HEK293T (cell line): ENCODE results near the gene ADAM23.
A peak's percentile ranks its signal among the peaks of the same experiment; 100 is the strongest.

ENCODE experiments used
- CTCF ChIA-PET: fragments of 350-600 bp; formaldehyde crosslinking; extraction: SDS; loops from one replicate; lab custom pipeline; 2021; ENCODE audit warnings: antibody characterized with exemption, inconsistent platforms; lab: Yijun Ruan, JAX
- POLR2A ChIA-PET: fragments of 350-600 bp; formaldehyde crosslinking; extraction: SDS; loops from one replicate; lab custom pipeline; 2020; ENCODE audit warnings: antibody characterized with exemption, inconsistent platforms; lab: Yijun Ruan, JAX
- DNase-seq: peaks from one replicate; pipeline ENCODE4 v3.0.0; 2012; ENCODE audit warnings: mixed read lengths; ENCODE audit errors: extremely low spot score
- ARNT ChIP-seq: fragments of 450-650 bp; IDR thresholded peaks from 2 replicates; pipeline ENCODE4 v1.6.1; 2017; ENCODE audit warnings: mild to moderate bottlenecking
- BHLHE40 ChIP-seq: fragments of 450-650 bp; IDR thresholded peaks from 2 replicates; pipeline ENCODE4 v1.6.1; 2016; ENCODE audit warnings: mild to moderate bottlenecking, moderate library complexity, borderline replicate concordance
- CTBP1 ChIP-seq: fragments of 450-650 bp; IDR thresholded peaks from 2 replicates; pipeline ENCODE4 v1.6.1; 2016; ENCODE audit warnings: borderline replicate concordance
- ELF4 ChIP-seq: fragments of 450-650 bp; IDR thresholded peaks from 2 replicates; pipeline ENCODE4 v1.6.1; 2017; ENCODE audit warnings: antibody characterized with exemption
- FOXA1 ChIP-seq: fragments of 450-650 bp; IDR thresholded peaks from 2 replicates; pipeline ENCODE4 v1.6.1; 2016; ENCODE audit warnings: mild to moderate bottlenecking
- FOXK2 ChIP-seq: fragments of 450-650 bp; IDR thresholded peaks from 2 replicates; pipeline ENCODE4 v1.6.1; 2016; ENCODE audit warnings: mild to moderate bottlenecking
- FOXM1 ChIP-seq: fragments of 450-650 bp; IDR thresholded peaks from 2 replicates; pipeline ENCODE4 v1.6.1; 2017; ENCODE audit warnings: mild to moderate bottlenecking, borderline replicate concordance
- HDGF ChIP-seq: fragments of 450-650 bp; IDR thresholded peaks from 2 replicates; pipeline ENCODE4 v1.6.1; 2017; ENCODE audit warnings: antibody characterized with exemption, borderline replicate concordance
- L3MBTL2 ChIP-seq: fragments of 450-650 bp; conservative IDR thresholded peaks from 2 replicates; pipeline ENCODE4 v1.6.1; 2016; ENCODE audit warnings: mild to moderate bottlenecking
- LEF1 ChIP-seq: fragments of 450-650 bp; IDR thresholded peaks from 2 replicates; pipeline ENCODE4 v1.6.1; 2017; ENCODE audit warnings: mild to moderate bottlenecking, borderline replicate concordance
- NFRKB ChIP-seq: fragments of 450-650 bp; IDR thresholded peaks from 2 replicates; pipeline ENCODE4 v1.6.1; 2016; ENCODE audit warnings: mild to moderate bottlenecking, moderate library complexity
- SP1 ChIP-seq: fragments of 450-650 bp; IDR thresholded peaks from 2 replicates; pipeline ENCODE4 v1.6.1; 2017
- SUZ12 ChIP-seq: fragments of 450-650 bp; IDR thresholded peaks from 2 replicates; pipeline ENCODE4 v1.6.1; 2016; ENCODE audit warnings: mild to moderate bottlenecking
- TARDBP ChIP-seq: fragments of 450-650 bp; IDR thresholded peaks from 2 replicates; pipeline ENCODE4 v1.6.1; 2016
- ZNF384 ChIP-seq: fragments of 450-650 bp; IDR thresholded peaks from 2 replicates; pipeline ENCODE4 v1.6.1; 2016
- TF ChIP-seq, protein P1 (sequence below): fragments of 450-650 bp; IDR thresholded peaks from 2 replicates; pipeline ENCODE4 v1.6.1; 2016

Gene ADAM23

DNA sequence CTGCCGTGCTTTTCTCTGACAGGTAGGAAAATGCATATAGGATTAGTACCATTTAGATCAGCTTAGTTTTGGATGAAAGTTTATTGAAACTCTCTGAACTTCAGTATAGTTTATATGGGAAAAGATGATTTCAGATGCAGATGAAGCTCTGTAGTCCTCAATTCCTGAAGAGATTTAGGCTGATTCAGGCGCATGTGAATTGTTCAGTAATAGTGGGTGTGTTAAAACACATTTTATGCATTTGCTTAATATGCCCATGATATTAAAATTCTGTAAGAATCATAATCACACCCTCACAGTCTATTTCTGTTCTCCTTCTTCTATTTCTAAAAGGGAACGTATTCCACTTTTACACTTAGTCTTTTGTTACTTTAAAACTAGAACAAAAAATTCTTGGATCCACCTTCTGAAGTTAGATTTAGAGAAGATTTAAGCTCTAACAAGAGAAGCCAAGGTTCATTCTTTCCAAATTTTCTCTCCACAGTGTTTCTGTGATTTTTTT, 154.4 kb downstream of the ADAM23 start:
- ChIA-PET CTCF (no interaction called here), POLR2A (no interaction called here)
- no peak for DNase-seq
- TF ChIP-seq FOXA1 (no peak), ELF4 (no peak), ZNF384 (no peak), CTBP1 (no peak), BHLHE40 (no peak), NFRKB (no peak), TARDBP (no peak), HDGF (no peak), FOXK2 (no peak), LEF1 (no peak), L3MBTL2 (no peak), SUZ12 (no peak)

GRCh38 chr2:206603243-206603642, 159.9 kb downstream of the ADAM23 start:
- CTCF ChIA-PET: no interaction called here
- POLR2A ChIA-PET: no interaction called here
- DNase-seq: no peak
- no peak for TF ChIP-seq NFRKB
- TF ChIP-seq, protein P1, sequence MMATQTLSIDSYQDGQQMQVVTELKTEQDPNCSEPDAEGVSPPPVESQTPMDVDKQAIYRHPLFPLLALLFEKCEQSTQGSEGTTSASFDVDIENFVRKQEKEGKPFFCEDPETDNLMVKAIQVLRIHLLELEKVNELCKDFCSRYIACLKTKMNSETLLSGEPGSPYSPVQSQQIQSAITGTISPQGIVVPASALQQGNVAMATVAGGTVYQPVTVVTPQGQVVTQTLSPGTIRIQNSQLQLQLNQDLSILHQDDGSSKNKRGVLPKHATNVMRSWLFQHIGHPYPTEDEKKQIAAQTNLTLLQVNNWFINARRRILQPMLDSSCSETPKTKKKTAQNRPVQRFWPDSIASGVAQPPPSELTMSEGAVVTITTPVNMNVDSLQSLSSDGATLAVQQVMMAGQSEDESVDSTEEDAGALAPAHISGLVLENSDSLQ: peak; percentile 81

GRCh38 chr2:206610451-206610850, 167.1 kb downstream of the ADAM23 start:
- ChIA-PET POLR2A (no interaction called here), CTCF (no interaction called here)
- DNase-seq: no peak
- TF ChIP-seq HDGF: no peak

GRCh38 chr2:206611191-206611590, 167.9 kb downstream of the ADAM23 start:
- TF ChIP-seq ELF4 (no peak), SP1 (no peak), CTBP1 (no peak), SUZ12 (no peak), ZNF384 (no peak), FOXK2 (no peak), FOXM1 (no peak), TARDBP (no peak), BHLHE40 (no peak), HDGF (no peak), LEF1 (no peak), FOXA1 (no peak), ARNT (no peak), L3MBTL2 (no peak)
- TF ChIP-seq, protein P1: no peak
- no peak for DNase-seq
- POLR2A ChIA-PET: no interaction called here
- CTCF ChIA-PET: no interaction called here

DNA sequence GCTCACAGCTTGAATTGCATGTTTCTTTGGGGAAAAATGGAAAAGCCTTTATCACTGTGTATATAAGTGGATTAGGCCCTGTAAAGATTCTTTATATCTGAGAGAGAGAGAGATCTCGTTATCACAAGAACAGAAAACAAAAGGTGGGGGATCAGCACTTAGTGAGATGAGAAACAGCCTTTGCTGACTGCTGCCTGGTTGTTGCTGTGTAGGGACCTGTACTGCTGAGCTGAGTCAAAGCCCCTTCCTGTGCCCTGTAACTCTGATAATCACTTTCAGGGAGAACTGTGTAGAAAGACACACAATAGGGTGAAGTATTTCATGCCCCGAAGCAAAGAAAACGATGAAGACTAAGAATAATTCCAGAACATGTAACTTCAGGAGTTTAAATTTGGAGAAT, 168.4 kb downstream of the ADAM23 start:
- TF ChIP-seq BHLHE40 (no peak), TARDBP (no peak), SP1 (no peak), L3MBTL2 (no peak), CTBP1 (no peak), LEF1 (no peak), SUZ12 (no peak), FOXM1 (no peak), ZNF384 (no peak), HDGF (no peak), ARNT (no peak), NFRKB (no peak), ELF4 (no peak), FOXK2 (no peak), FOXA1 (no peak)
- TF ChIP-seq, protein P1: no peak
- ChIA-PET CTCF (no interaction called here), POLR2A (no interaction called here)
- no peak for DNase-seq

DNA sequence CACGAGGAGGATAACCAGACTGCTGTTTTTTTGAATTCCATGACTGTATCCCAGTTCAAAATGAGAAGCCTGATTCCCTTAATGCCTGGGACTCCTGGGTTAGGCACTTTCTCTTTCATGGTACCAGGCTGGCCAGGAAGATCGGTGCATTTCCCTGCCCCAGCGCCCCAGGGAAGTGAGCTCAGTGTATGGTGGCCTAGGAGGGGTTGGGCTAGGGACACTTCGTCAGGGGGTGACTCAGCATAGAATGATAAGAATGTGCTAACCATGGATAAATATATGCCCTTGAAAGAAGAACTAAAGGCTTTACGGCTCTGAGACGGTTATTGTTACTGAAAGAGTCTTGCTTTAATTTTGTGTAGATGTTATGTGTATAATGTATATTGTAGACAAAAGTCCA, 171.5 kb downstream of the ADAM23 start:
- ChIA-PET CTCF (interaction anchor here (0.7 kb wide), 1 partner anchor 376 kb away, joined by 3 read pairs; no protein-coding TSS in a partner anchor), POLR2A (no interaction called here)
- no peak for TF ChIP-seq TARDBP
- TF ChIP-seq, protein P1: no peak
- no peak for TF ChIP-seq LEF1
- TF ChIP-seq ZNF384: no peak
- no peak for TF ChIP-seq FOXA1
- no peak for TF ChIP-seq SP1
- no peak for TF ChIP-seq FOXM1
- no peak for DNase-seq
